Natural killer cell treated with Interleukin-12 subunit alpha and Interleukin-12 subunit beta and Interleukin-15 and Interleukin-18, amount 100 ng/mL, for 72 hours (primary cell): Measurements from ENCODE around the gene SH3RF1. TPM values are rescaled to one million over a fixed set of nuclear protein-coding genes. Genes with fewer than 3 reads are reported as not detected.

ENCODE experiments used
- ATAC-seq, 2 donors: fragments of 150-1000 bp; cut with Tn5 transposase in 1 of 2; sonication (Bioruptor Pico), chemical (Tn5 transposase) in 1 of 2; 2 replicates each; pipeline ENCODE4 v1.10.0; 2021
- DNase-seq: peaks from one replicate; pipeline ENCODE4 v3.0.0; 2022; ENCODE audit warnings: low spot score
- H3K27ac Mint-ChIP-seq, 2 donors: 1 replicate in 1 of 2; 2 replicates in 1 of 2; pipeline ENCODE4 v1.8.0; 2022; ENCODE audit warnings: mixed read lengths in 2 of 2, mild to moderate bottlenecking in 1 of 2, moderate library complexity in 1 of 2
- H3K27me3 Mint-ChIP-seq, 2 donors: 1 replicate in 1 of 2; 2 replicates in 1 of 2; pipeline ENCODE4 v1.8.0; 2022; ENCODE audit warnings: mixed read lengths in 2 of 2
- H3K36me3 Mint-ChIP-seq: one replicate; pipeline ENCODE4 v1.8.0; 2022; ENCODE audit warnings: mixed read lengths
- H3K4me1 Mint-ChIP-seq, 2 donors: 1 replicate in 1 of 2; 2 replicates in 1 of 2; pipeline ENCODE4 v1.8.0; 2022; ENCODE audit warnings: low read depth in 2 of 2, mixed read lengths in 2 of 2, mild to moderate bottlenecking in 1 of 2
- H3K4me3 Mint-ChIP-seq: one replicate; pipeline ENCODE4 v1.8.0; 2022; ENCODE audit warnings: mixed read lengths
- H3K9me3 Mint-ChIP-seq: 2 replicates; pipeline ENCODE4 v1.8.0; 2022; ENCODE audit warnings: mixed read lengths
- total RNA-seq, 2 donors: library from RNA; stranded (reverse); gene quantifications; one replicate each; pipeline ENCODE4 v1.2.3, GENCODE V29; 2022

The SH3RF1 gene
- total RNA-seq, 2 donors from 2014 or later, result 0.64 to 1.3 TPM

DNA sequence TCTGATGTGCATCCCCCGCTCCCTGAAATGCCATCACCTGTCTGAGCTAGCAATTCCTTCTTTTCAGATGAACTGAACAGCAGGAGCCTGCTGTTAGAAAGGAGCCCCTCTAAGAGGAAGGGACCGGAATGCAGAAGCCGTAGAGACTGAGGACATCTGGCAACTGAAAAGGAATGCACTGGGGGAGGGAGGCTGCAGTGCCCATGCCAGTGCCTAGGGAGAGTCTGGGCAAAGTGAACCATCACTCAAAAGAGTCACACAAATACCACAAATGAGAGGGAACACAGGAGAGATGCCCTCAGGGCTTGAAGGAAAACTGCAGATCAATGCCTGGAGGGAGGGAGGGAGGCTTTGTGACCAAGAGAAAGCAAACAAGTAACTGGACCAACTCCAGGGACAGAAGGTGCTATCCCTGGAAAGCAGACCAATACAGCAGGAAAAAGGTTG is 166.8 kb downstream of the SH3RF1 start:
- Mint-ChIP-seq H3K27ac (no peak overlapping the region), H3K36me3 (no peaks in the 10 kb centered on the region), H3K4me1 (peaks cover 0 to 3% of the 10 kb centered on the region in 2 donors), H3K27me3 (no peaks in the 10 kb centered on the region), H3K4me3 (no peak overlapping the region), H3K9me3 (no peaks in the 10 kb centered on the region)
- DNase-seq (no peak), ATAC-seq (no peak)

DNA sequence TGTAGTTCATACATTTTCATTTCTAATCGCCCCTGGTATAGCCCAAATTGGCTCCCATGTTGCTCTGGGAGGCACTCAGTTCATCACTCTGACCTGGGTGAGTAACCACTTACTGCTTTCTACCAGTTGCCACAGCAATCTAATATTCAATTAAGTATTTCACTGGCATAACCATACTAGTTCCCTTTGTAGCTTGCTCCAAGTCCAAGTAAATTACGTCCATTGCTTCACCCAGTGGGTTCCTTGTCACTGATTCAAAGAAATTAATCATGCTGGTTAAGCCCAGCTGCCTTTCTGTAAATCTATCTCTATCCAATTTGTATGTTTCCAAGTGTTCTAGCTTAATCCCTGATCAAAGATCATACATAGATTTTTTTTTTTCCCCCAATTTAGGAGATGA is 168.7 kb downstream of the SH3RF1 start:
- H3K4me3 Mint-ChIP-seq, result no peak overlapping the region
- no peak for DNase-seq
- ATAC-seq, result no peak
- no peaks in the 10 kb centered on the region for H3K27me3 Mint-ChIP-seq
- H3K4me1 Mint-ChIP-seq, result peaks cover 0 to 3% of the 10 kb centered on the region in 2 donors
- H3K36me3 Mint-ChIP-seq, result no peaks in the 10 kb centered on the region
- no peak overlapping the region for H3K27ac Mint-ChIP-seq
- H3K9me3 Mint-ChIP-seq, result peaks cover 3% of the 10 kb centered on the region

DNA sequence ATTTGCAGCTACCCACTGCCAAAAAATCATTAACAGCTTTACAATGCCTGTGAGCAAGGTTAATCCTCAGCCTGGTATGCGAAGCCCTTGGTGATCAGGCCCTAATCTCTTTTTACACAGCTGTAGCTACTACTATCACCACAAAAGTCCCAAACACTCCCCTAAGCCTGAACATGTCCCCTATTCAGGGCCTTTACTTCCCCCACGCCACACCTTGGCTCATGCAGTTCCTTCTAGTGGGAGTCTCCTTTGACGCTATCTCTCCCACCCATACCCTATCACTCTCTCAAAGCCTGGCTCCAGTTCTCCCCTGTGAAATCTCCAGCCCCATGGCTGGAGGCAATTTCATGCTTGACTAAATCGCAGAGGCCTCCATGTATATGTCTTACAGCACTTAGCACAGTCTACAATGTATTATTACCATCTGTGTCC is 170.1 kb downstream of the SH3RF1 start:
- H3K27ac Mint-ChIP-seq, result no peak overlapping the region

DNA sequence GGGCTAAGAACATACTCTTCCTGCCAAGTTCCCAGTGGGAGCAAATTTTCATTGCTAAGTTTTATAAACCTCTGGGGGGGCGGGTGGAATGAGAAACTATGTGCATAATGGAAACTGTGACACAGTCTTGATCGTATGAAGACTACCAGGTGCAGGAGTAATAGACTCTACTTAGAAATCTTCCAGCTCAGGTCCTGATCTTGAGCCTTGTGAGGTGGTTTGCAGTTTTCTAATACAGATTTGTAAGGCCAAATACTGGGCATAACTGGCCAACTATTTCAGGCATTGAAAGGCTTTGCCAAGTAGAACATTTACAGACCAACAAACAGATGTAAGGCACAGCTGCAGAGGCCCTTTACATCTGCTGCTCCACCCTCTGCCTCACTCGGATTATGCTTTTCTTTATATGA is 171.0 kb downstream of the SH3RF1 start:
- Mint-ChIP-seq H3K4me1 (peaks cover 0 to 4% of the 10 kb centered on the region in 2 donors), H3K36me3 (no peaks in the 10 kb centered on the region), H3K4me3 (no peak overlapping the region), H3K9me3 (peaks cover 3% of the 10 kb centered on the region), H3K27ac (no peak overlapping the region), H3K27me3 (peaks cover 0 to 3% of the 10 kb centered on the region in 2 donors)
- DNase-seq, result no peak
- ATAC-seq, result no peak

More for the DNA sequence above, 170.1 kb downstream of the SH3RF1 start:
- H3K27me3 Mint-ChIP-seq, result peaks cover 0 to 3% of the 10 kb centered on the region in 2 donors
- peak; percentile 36 to 46 for ATAC-seq
- H3K4me3 Mint-ChIP-seq, result no peak overlapping the region
- H3K4me1 Mint-ChIP-seq, result peaks cover 0 to 3% of the 10 kb centered on the region in 2 donors
- H3K9me3 Mint-ChIP-seq, result peaks cover 3% of the 10 kb centered on the region
- DNase-seq, result no peak
- no peaks in the 10 kb centered on the region for H3K36me3 Mint-ChIP-seq

DNA sequence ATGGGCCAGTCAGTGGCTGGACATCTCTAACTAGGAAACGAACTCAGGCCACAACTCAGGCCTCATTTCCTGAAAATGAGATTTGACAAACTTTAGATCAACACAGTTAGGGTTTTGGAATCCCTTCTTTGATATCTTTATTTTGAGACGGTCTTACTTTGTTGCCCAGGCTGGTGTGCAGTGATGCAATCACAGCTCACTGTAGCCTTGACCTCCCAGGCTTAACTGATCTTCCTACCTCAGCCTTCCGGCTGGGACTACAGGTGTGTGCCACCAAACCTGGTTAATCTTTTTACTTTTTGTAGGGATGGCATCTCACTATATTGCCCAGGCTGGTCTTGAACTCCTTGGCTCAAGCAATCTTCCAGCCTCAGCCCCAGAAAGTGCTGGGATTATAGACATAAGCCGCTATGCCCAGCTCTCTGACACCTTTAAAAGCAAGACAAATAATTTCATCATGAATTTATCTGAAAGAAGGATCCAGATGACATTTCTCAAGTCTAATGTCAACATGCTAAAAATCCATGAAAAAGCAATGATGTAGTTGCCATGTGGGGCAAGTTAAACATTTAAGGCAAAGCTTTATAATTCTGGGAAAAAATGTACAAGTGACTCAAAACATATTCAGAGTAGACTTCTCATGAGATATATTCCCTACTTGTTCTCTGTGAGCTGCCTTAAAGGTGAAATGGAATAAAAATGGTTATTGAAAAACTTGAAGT is 171.6 kb downstream of the SH3RF1 start:
- no peak overlapping the region for H3K4me3 Mint-ChIP-seq
- H3K9me3 Mint-ChIP-seq, result peaks cover 3% of the 10 kb centered on the region
- H3K27ac Mint-ChIP-seq, result no peak overlapping the region
- ATAC-seq (no peak), DNase-seq (no peak)
- H3K4me1 Mint-ChIP-seq, result peaks cover 0 to 4% of the 10 kb centered on the region in 2 donors
- H3K27me3 Mint-ChIP-seq, result peaks cover 0 to 3% of the 10 kb centered on the region in 2 donors
- H3K36me3 Mint-ChIP-seq, result no peaks in the 10 kb centered on the region

DNA sequence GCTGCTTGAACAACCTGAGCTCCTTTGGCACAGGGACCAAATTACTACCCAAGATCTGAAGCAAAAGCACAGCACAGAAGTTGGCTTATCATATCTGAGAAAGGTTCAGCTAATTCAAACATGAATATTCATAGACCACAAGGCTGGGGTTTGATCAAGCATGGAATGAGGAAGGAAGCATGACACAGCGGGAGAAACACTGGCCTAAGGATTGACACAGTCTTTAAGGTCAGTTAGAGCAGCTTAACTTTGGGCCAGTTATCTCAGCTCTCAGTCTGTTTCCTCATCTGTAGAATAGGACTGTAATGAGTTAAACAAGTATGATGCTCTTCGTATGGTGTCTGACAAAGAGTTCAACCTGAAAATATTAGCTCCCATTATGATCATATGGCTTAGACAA is 172.2 kb downstream of the SH3RF1 start:
- H3K27ac Mint-ChIP-seq, result no peak overlapping the region
- peak; percentile 27 to 32 for ATAC-seq
- H3K9me3 Mint-ChIP-seq, result peaks cover 3% of the 10 kb centered on the region
- H3K4me1 Mint-ChIP-seq, result peaks cover 0 to 4% of the 10 kb centered on the region in 2 donors
- H3K36me3 Mint-ChIP-seq, result no peaks in the 10 kb centered on the region
- H3K27me3 Mint-ChIP-seq, result peaks cover 0 to 3% of the 10 kb centered on the region in 2 donors
- DNase-seq, result no peak
- no peak overlapping the region for H3K4me3 Mint-ChIP-seq

DNA sequence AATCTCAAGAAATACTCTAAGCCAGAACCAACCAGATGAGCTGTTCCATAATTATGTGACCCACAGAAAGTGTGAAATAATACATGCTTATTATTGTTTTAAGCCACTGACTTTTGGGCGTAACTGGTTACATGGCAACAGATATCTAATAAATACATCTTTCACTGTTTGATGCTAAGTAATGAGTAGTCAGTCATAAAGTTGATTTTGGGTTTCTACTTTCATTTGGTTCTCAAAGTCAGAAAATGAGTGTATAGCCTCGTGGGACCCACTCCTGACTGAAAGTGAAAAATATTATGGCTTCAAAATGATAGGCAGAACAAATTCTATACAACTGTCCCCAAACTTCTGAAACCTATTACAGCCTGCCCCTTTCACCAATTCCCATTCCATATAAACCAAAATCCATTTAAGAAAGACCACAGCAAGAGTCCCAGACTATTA is 172.7 kb downstream of the SH3RF1 start:
- Mint-ChIP-seq H3K4me1 (peaks cover 0 to 4% of the 10 kb centered on the region in 2 donors), H3K36me3 (no peaks in the 10 kb centered on the region), H3K4me3 (no peak overlapping the region), H3K27ac (no peak overlapping the region), H3K27me3 (peaks cover 0 to 3% of the 10 kb centered on the region in 2 donors), H3K9me3 (peaks cover 3% of the 10 kb centered on the region)
- no peak for DNase-seq
- ATAC-seq, result no peak

DNA sequence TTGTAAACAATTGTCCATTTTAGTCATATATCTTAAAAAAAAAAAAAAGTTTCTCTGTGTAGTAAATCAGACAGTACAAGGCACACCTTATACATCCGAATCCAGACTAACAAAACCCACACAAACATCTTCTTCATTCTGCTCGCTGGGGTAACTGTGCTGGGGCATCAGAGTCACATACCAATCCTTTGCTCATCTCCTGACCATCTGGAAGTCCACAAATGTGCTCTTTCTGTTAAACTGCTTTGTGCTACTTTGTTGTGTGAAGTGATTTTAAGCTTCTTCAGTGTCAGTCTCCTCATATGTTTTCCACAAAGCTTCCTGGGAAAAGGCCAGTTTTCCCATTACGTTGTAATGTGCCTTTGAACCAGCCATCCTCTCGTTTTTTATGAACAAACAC is 174.5 kb downstream of the SH3RF1 start:
- DNase-seq (no peak), ATAC-seq (no peak)
- H3K27me3 Mint-ChIP-seq, result peaks cover 0 to 3% of the 10 kb centered on the region in 2 donors
- peaks cover 3% of the 10 kb centered on the region for H3K9me3 Mint-ChIP-seq
- no peak overlapping the region for H3K27ac Mint-ChIP-seq
- peaks cover 0 to 4% of the 10 kb centered on the region in 2 donors for H3K4me1 Mint-ChIP-seq
- H3K4me3 Mint-ChIP-seq, result no peak overlapping the region
- no peaks in the 10 kb centered on the region for H3K36me3 Mint-ChIP-seq

DNA sequence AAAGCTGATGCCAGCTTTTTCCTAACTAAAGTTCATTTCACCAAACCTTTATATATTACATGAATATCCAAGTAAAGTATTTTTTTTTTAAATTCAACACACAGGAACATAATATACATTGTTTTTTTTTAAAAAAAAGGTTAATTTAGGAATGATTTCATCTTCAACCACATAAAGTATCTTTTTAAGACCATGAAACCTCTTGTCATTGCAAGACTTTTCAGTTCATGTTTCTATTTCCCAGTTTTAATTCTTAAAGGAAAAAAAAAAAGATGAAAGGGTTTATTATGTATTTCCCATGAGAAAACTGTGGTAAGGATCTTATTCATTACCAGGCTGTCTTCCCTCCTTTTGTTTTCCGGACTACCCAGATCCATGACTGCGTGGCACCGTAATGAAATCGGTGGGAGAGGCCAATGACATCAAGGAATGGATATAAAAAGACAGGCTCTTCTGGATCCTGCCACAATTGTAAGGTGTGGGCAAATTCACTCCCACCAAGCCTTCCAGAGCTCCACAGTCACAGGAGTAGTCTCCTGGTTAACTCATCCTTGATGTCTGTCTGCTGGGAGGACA is 176.0 kb downstream of the SH3RF1 start:
- Mint-ChIP-seq H3K27ac (no peak overlapping the region), H3K4me3 (no peak overlapping the region), H3K36me3 (no peaks in the 10 kb centered on the region), H3K27me3 (peaks cover 0 to 3% of the 10 kb centered on the region in 2 donors), H3K4me1 (peaks cover 0 to 4% of the 10 kb centered on the region in 2 donors), H3K9me3 (peaks cover 3% of the 10 kb centered on the region)
- no peak for DNase-seq
- no peak for ATAC-seq

DNA sequence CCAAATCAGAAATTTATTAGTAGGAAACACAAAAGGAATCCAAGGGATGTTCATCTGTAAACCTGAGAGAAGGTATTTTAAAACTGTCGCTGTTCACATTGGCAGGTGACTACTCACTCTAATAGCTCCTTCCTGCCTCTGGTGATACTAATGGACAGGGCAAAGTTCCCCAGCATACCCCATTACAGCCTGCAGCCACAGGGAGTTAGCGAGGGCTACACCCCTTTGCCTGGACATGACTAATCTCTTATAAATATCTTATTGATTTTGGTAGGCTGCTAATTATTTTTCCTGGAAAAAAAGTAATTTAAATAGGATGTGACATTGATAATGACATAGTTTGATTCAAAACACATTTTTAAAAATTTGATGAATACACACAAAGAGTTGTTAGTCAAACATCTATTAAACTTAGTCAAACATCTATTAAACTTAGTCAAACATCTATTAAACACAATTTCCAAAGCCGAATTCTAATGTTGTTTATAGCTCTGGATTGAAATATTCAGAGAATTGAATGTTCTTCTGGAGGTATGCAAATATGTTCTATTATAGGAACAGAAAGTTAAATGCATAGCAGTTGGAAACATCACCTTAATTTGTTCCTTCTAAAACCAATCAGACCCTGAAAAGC is 177.8 kb downstream of the SH3RF1 start:
- DNase-seq (no peak), ATAC-seq (no peak)
- Mint-ChIP-seq H3K27ac (no peak overlapping the region), H3K36me3 (no peaks in the 10 kb centered on the region), H3K9me3 (peaks cover 3% of the 10 kb centered on the region), H3K27me3 (peaks cover 0 to 3% of the 10 kb centered on the region in 2 donors), H3K4me3 (no peak overlapping the region), H3K4me1 (peaks cover 0 to 4% of the 10 kb centered on the region in 2 donors)

DNA sequence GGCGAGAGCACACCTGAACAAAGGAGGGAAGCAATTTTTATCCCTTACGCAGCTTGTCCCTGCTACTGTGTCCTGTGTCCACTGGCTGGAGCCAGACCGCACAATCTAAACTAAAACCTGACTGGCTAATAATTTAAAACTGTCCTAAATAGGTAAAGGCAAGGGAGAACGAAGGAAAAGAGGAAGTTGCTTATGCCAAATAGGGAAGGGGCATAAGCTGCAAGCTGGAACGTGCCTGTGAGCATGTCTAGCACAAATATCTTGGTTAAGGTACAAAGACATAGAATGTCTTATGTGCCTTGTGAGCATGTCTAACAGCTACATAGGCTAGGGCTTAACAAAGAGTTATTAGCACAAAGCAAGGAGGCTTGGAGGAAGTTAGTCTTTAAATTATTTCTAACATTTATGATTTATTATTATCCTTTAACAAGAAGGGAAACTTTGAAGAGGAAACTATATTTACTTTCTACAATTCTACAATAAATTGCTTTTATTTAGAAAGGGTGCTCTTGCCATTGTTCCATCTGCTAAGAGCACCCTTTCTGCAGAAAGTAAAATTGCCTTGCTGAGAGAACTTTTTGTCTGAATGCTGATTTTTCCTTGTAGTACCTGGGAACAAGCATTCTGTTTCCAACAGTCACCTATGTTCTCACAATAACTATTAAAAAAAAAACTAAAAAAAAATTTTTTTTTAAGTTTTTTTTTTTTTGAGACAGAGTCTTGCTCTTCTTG is 180.1 kb downstream of the SH3RF1 start:
- H3K4me1 Mint-ChIP-seq, result peaks cover 0 to 4% of the 10 kb centered on the region in 2 donors
- H3K36me3 Mint-ChIP-seq, result no peaks in the 10 kb centered on the region
- H3K27me3 Mint-ChIP-seq, result no peaks in the 10 kb centered on the region
- ATAC-seq, result no peak
- no peak overlapping the region for H3K4me3 Mint-ChIP-seq
- no peak for DNase-seq
- no peaks in the 10 kb centered on the region for H3K9me3 Mint-ChIP-seq
- H3K27ac Mint-ChIP-seq, result no peak overlapping the region

DNA sequence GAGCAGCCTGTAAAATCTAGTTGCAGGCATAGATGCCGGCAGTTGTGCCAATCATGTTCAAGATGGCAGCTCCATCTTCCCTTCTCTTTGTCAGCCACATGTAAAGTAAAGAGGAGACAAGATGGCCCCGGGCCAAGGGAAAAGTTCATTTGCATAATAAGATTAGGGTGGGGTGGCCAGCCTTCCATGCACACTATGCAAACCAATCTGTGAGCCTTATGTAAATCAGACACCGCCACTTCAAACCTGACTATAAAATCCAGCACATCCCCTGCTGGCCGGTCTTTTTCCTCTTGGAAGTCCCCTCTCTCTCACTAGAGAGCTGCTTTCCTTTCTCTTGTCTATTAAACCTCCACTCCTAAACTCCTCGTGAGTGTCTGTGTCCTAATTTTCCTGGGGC is 181.8 kb downstream of the SH3RF1 start:
- H3K27me3 Mint-ChIP-seq, result no peaks in the 10 kb centered on the region
- H3K27ac Mint-ChIP-seq, result no peak overlapping the region
- ATAC-seq (no peak), DNase-seq (no peak)
- no peak overlapping the region for H3K4me3 Mint-ChIP-seq
- no peaks in the 10 kb centered on the region for H3K36me3 Mint-ChIP-seq
- no peaks in the 10 kb centered on the region for H3K4me1 Mint-ChIP-seq
- H3K9me3 Mint-ChIP-seq, result no peaks in the 10 kb centered on the region

DNA sequence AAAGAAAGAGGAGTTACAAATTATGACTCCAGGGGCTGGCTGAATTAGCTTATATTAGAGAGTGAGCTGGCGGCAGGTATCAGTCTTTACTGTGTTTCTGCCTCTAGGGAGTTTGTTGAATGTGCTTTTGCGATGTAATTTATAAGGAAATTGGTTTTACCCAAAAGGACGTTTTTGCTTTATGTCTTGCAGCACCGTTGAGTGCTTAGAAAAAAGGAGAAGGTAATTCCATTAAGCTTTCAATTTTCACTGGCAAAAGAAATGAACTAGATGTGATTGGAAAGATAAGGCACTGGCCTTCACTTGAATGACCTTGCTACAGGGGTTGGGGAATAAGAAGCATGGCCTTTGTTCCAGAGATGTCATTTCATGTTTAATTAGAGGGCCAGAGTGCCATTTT is 185.8 kb downstream of the SH3RF1 start:
- no peaks in the 10 kb centered on the region for H3K36me3 Mint-ChIP-seq
- no peaks in the 10 kb centered on the region for H3K9me3 Mint-ChIP-seq
- peaks cover 0 to 5% of the 10 kb centered on the region in 2 donors for H3K4me1 Mint-ChIP-seq
- H3K27me3 Mint-ChIP-seq, result no peaks in the 10 kb centered on the region
- no peak overlapping the region for H3K4me3 Mint-ChIP-seq
- ATAC-seq, result no peak
- DNase-seq, result no peak
- no peak overlapping the region for H3K27ac Mint-ChIP-seq
